Effector memory CD4-positive, alpha-beta T cell (primary cell): Measurements from ENCODE around the gene PDLIM7.
"Not testable (repeated sequence)": the region's sequence is repeated elsewhere in the genome, so short reads cannot be mapped to it uniquely, and the experiment has no call there.

Experiments
- DNase-seq, 3 donors: peaks; one replicate each; pipeline ENCODE4 v3.0.0-alpha.2; 2020
- H3K27ac ChIP-seq: 2 replicates; pipeline ENCODE4 v1.7.0; 2013; ENCODE audit warnings: mild to moderate bottlenecking, low read length, moderate library complexity; ENCODE audit not compliant: insufficient read depth, poor library complexity, severe bottlenecking
- H3K27me3 ChIP-seq: replicated peaks from 2 replicates; pipeline ENCODE4 v1.7.0; 2013; ENCODE audit warnings: mild to moderate bottlenecking, low read length; ENCODE audit not compliant: insufficient read depth, control insufficient read depth, poor library complexity, severe bottlenecking
- H3K36me3 ChIP-seq: 2 replicates; pipeline ENCODE4 v1.7.0; 2013; ENCODE audit warnings: mild to moderate bottlenecking, low read length, moderate library complexity; ENCODE audit not compliant: control insufficient read depth, insufficient read depth
- H3K4me1 ChIP-seq: 2 replicates; pipeline ENCODE4 v1.7.0; 2013; ENCODE audit warnings: low read length, mild to moderate bottlenecking; ENCODE audit not compliant: control insufficient read depth, insufficient read depth, poor library complexity, severe bottlenecking
- H3K4me3 ChIP-seq: 2 replicates; pipeline ENCODE4 v1.7.0; 2013; ENCODE audit warnings: low read length, low read depth, mild to moderate bottlenecking; ENCODE audit not compliant: insufficient read depth, poor library complexity, severe bottlenecking
- H3K9me3 ChIP-seq: 2 replicates; pipeline ENCODE4 v1.7.0; 2013; ENCODE audit warnings: mild to moderate bottlenecking, low read length, moderate library complexity; ENCODE audit not compliant: control insufficient read depth

Gene PDLIM7

GRCh38 chr5:177491429-177491945, 5.9 kb downstream of the PDLIM7 start:
- Histone ChIP-seq H3K27me3 (no peaks in the 10 kb centered on the region), H3K4me1 (peaks cover 1% of the 10 kb centered on the region), H3K4me3 (no peak overlapping the region), H3K9me3 (no peaks in the 10 kb centered on the region), H3K36me3 (no peaks in the 10 kb centered on the region), H3K27ac (no peak overlapping the region)
- DNase-seq, result no peak

GRCh38 chr5:177490992-177491391, 6.4 kb downstream of the PDLIM7 start:
- Histone ChIP-seq H3K27ac (no peak overlapping the region), H3K4me1 (no peaks in the 10 kb centered on the region), H3K27me3 (no peaks in the 10 kb centered on the region), H3K36me3 (no peaks in the 10 kb centered on the region), H3K9me3 (no peaks in the 10 kb centered on the region), H3K4me3 (no peak overlapping the region)
- DNase-seq, result no peak

- Histone ChIP-seq H3K27me3 (no peaks in the 10 kb centered on the region), H3K9me3 (no peaks in the 10 kb centered on the region), H3K36me3 (no peaks in the 10 kb centered on the region), H3K27ac (no peak overlapping the region), H3K4me1 (no peaks in the 10 kb centered on the region), H3K4me3 (no peak overlapping the region)
- no peak for DNase-seq
These were observed 7.0 kb downstream of the PDLIM7 start for GRCh38 chr5:177490311-177490991.

- Histone ChIP-seq H3K27ac (no peak overlapping the region), H3K4me1 (no peaks in the 10 kb centered on the region), H3K4me3 (no peak overlapping the region), H3K27me3 (no peaks in the 10 kb centered on the region), H3K36me3 (no peaks in the 10 kb centered on the region), H3K9me3 (no peaks in the 10 kb centered on the region)
- DNase-seq, result no peak
These were observed 8.2 kb downstream of the PDLIM7 start for GRCh38 chr5:177489119-177489716.

GRCh38 chr5:177487975-177488374, 9.4 kb downstream of the PDLIM7 start:
- Histone ChIP-seq H3K4me1 (no peaks in the 10 kb centered on the region), H3K27ac (no peak overlapping the region), H3K27me3 (no peaks in the 10 kb centered on the region), H3K9me3 (no peaks in the 10 kb centered on the region), H3K4me3 (no peak overlapping the region), H3K36me3 (no peaks in the 10 kb centered on the region)
- no peak for DNase-seq

- H3K4me3 ChIP-seq, result no peak overlapping the region
- no peaks in the 10 kb centered on the region for H3K9me3 ChIP-seq
- no peaks in the 10 kb centered on the region for H3K36me3 ChIP-seq
- no peaks in the 10 kb centered on the region for H3K4me1 ChIP-seq
- no peak for DNase-seq
- no peaks in the 10 kb centered on the region for H3K27me3 ChIP-seq
- H3K27ac ChIP-seq, result no peak overlapping the region
These were observed 10.3 kb downstream of the PDLIM7 start for GRCh38 chr5:177487144-177487543.

GRCh38 chr5:177486256-177486655, 11.1 kb downstream of the PDLIM7 start:
- H3K27ac ChIP-seq, result no peak overlapping the region
- H3K4me3 ChIP-seq, result no peak overlapping the region
- DNase-seq, result no peak
- no peaks in the 10 kb centered on the region for H3K9me3 ChIP-seq
- H3K4me1 ChIP-seq, result no peaks in the 10 kb centered on the region
- H3K36me3 ChIP-seq, result no peaks in the 10 kb centered on the region
- H3K27me3 ChIP-seq, result no peaks in the 10 kb centered on the region

- not testable (repeated sequence) for H3K4me3 ChIP-seq, DNase-seq, H3K4me1 ChIP-seq, H3K9me3 ChIP-seq, H3K27me3 ChIP-seq, H3K36me3 ChIP-seq, H3K27ac ChIP-seq
These were observed 11.7 kb downstream of the PDLIM7 start for GRCh38 chr5:177485753-177486152.

- no peak overlapping the region for H3K27ac ChIP-seq
- no peaks in the 10 kb centered on the region for H3K27me3 ChIP-seq
- DNase-seq, result no peak
- no peaks in the 10 kb centered on the region for H3K4me1 ChIP-seq
- no peaks in the 10 kb centered on the region for H3K9me3 ChIP-seq
- no peaks in the 10 kb centered on the region for H3K36me3 ChIP-seq
- H3K4me3 ChIP-seq, result no peak overlapping the region
These were observed 12.4 kb downstream of the PDLIM7 start for GRCh38 chr5:177484902-177485549.
